K562 treated with DMSO at 1 percent for 12 hours (cell line): ENCODE data around the gene PCMT1. TPM values are rescaled to one million over a fixed set of nuclear protein-coding genes. Genes with fewer than 3 reads are reported as not detected.

Experiments used
- total RNA-seq: library from RNA; unstranded; fragments of 300-600 nt; gene quantifications from 2 replicates; pipeline ENCODE4 v1.2.3, GENCODE V29; 2022; ENCODE audit not compliant: insufficient read depth

PCMT1 gene
- total RNA-seq: 315 and 448 TPM in 2 replicates

GRCh38 chr6:149749594-149750135 is at the start of gene PCMT1:
Gene PCMT1 (plus strand): TSS chr6:149749741. CDS start chr6:149749902, 161 bp downstream.

DNA sequence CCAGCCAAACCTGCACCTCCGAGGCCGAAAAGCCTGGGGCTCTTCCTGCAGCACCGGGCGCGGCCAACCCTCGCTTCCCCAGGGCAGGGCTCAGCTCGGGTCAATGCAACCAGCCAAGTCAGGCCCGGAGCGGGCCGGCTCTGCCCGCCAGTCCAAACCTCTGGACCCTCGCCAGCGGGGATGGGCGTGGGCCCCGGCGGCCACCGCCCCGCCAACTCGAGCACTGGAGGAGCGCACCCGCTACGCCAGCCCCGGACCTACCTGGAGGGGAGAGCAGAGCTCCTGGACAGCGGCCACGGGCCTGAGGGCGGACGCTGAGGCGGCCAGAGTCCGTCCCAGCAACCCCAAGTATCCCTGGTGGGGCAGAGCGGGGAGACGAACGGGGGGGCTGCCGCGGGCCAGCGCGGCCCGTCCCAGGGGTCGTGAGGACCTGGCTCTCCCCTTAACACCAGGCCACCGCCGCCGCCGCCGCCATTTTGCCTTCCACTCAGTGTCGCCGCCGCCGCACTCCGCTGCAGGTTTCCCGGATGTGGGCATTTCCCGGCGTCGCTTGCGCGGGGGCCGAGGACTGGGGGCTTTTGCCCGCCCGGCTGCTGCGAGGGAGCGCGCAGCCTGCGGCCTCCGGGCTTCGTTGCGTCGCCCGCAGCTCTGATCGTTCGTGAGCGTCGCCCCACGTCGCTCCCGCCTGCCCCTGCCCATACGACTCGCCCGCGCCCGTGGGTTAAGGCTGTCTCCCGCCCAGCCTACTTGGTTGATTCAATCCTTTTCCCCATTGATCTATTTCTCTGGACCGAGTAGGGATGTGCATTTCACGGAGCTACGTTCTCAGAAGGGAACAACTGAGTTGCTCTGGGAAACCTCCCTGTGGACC is 31.7 kb upstream of the PCMT1 start, which contains the start of gene LATS1:
LATS1 (minus strand) TSS at position 514 of the 871 bp plus-strand sequence. CDS start 15,975 bp downstream, outside the sequence.

DNA sequence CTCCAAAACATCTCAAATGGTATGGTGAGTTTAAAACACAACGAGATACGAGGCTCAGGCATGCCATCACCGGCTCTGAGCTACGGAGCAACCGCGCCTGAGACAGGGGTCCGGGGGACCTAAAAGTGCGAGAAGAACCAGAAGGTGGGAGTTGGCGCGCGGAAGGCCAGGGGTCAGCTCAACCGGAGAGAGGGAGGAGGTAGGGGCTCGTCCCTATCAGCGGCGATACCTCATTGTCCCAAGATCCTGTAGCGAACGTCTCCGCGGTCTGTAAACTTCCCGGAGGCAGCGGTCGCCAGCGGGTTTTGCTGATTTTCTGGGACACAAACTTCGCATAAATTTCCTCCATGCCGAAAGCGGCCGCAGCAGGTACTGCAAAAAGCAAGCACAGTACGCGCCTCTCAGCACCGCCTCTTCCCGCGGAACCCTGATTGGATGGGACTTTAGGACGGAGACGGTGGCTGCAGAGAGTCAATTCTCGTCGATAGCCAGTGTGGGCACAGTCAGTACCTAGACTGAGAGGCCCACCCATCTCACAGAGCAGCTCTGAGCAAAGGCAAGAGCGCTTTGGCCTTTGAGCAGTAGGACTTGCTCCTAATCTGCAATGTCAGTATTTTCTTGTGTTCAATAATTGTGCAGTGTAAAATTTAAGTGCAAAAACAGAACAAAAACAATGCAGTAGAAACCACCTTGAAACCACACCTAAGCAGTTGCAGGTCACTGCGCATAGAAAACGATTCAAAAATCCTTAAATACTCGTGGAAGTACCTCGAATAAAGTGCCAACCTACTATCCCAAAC is 3.2 kb upstream of the PCMT1 start, which contains the start of gene NUP43:
NUP43 (minus strand) TSS at position 383 of the 800 bp plus-strand sequence; CDS start at position 349, 34 bp downstream.

Other genes starting within 250 kb of the PCMT1 start
- gene PPIL4, start 203.7 kb upstream of the PCMT1 start, total RNA-seq: 10.9 and 19.1 TPM in 2 replicates
- 17.7 and 37.7 TPM in 2 replicates for gene GINM1, start 183.4 kb upstream of the PCMT1 start, total RNA-seq
- gene KATNA1, start 101.0 kb upstream of the PCMT1 start, total RNA-seq: 28.8 and 47.9 TPM in 2 replicates
- gene LATS1, start 31.6 kb upstream of the PCMT1 start, total RNA-seq: 3.4 and 20.9 TPM in 2 replicates
- gene NUP43, start 3.2 kb upstream of the PCMT1 start, total RNA-seq: 18.9 and 43.6 TPM in 2 replicates
- 2.7 and 6.7 TPM in 2 replicates for gene LRP11, start 114.6 kb downstream of the PCMT1 start, total RNA-seq
- gene RAET1E, start 148.4 kb downstream of the PCMT1 start, total RNA-seq: not detected in 2 replicates
- not detected in 2 replicates for gene RAET1G, start 173.4 kb downstream of the PCMT1 start, total RNA-seq
- 12.3 and 16.6 TPM in 2 replicates for gene ULBP2, start 192.3 kb downstream of the PCMT1 start, total RNA-seq
- gene ULBP1, start 214.2 kb downstream of the PCMT1 start, total RNA-seq: 4.0 and 10.6 TPM in 2 replicates